ENCODE data around the gene EXOC1. TPM values are rescaled to one million over a fixed set of nuclear protein-coding genes. Genes with fewer than 3 reads are reported as not detected.

Gene EXOC1
- total RNA-seq, 1 donor from 2014 or later, result 27.3 TPM

DNA sequence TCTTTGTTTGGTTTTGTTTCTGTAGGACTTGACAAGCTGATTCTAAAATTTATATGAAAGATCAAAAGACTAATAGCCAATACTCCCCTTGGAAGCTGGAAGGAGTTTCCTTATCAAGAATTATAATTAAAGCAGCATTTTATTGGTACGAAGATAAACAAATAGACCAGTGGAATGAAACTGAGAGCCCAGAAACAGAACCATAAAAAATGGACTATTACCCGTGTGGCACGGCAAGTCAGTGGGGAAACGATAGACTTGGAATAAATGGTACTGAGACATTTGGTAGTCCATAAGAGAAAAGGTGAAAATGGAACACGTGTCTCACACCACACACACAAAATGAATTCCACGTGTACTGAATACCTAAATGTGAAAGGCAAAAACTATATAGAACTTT is 52.9 kb downstream of the EXOC1 start:
- peaks cover 6% of the 10 kb centered on the region for H3K36me3 Mint-ChIP-seq (ENCODE audit: low read depth)
- H3K4me3 Mint-ChIP-seq, result no peak overlapping the region
- H3K4me1 Mint-ChIP-seq, result no peaks in the 10 kb centered on the region
- DNase-seq (ENCODE audit: low read depth, low spot score), result no peak
- H3K27ac Mint-ChIP-seq (ENCODE audit: unreplicated experiment), result no peak overlapping the region
- H3K27me3 Mint-ChIP-seq (ENCODE audit: low read depth), result no peaks in the 10 kb centered on the region
- TF ChIP-seq, protein P1, sequence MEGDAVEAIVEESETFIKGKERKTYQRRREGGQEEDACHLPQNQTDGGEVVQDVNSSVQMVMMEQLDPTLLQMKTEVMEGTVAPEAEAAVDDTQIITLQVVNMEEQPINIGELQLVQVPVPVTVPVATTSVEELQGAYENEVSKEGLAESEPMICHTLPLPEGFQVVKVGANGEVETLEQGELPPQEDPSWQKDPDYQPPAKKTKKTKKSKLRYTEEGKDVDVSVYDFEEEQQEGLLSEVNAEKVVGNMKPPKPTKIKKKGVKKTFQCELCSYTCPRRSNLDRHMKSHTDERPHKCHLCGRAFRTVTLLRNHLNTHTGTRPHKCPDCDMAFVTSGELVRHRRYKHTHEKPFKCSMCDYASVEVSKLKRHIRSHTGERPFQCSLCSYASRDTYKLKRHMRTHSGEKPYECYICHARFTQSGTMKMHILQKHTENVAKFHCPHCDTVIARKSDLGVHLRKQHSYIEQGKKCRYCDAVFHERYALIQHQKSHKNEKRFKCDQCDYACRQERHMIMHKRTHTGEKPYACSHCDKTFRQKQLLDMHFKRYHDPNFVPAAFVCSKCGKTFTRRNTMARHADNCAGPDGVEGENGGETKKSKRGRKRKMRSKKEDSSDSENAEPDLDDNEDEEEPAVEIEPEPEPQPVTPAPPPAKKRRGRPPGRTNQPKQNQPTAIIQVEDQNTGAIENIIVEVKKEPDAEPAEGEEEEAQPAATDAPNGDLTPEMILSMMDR (conservative IDR thresholded peaks at IDR 0.05), result no peak
- H3K9me3 Mint-ChIP-seq, result peaks cover 2% of the 10 kb centered on the region

DNA sequence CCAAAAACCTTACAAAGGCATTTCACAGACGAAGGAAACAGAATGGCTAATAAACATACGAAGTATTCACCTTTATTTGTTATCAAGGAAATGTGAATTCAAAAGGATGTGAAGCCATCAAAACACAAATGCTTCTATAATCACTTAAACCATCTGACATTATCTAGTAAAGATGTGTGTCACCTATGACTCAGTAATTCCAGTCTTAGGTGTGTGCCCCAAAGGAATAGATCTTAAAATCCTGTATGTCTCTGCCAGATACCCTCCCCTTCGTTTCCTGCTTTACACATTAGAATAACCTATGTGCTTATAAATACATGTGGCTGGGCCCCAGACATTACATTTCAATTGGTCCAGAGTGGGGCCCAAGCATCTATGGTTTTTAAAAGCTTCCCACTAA is 53.5 kb downstream of the EXOC1 start:
- TF ChIP-seq, protein P1 (conservative IDR thresholded peaks at IDR 0.05), result no peak
- Mint-ChIP-seq H3K4me1 (no peaks in the 10 kb centered on the region), H3K36me3 (ENCODE audit: low read depth) (peaks cover 6% of the 10 kb centered on the region), H3K9me3 (peaks cover 2% of the 10 kb centered on the region), H3K4me3 (no peak overlapping the region), H3K27ac (ENCODE audit: unreplicated experiment) (no peak overlapping the region), H3K27me3 (ENCODE audit: low read depth) (no peaks in the 10 kb centered on the region)
- no peak for DNase-seq (ENCODE audit: low read depth, low spot score)

DNA sequence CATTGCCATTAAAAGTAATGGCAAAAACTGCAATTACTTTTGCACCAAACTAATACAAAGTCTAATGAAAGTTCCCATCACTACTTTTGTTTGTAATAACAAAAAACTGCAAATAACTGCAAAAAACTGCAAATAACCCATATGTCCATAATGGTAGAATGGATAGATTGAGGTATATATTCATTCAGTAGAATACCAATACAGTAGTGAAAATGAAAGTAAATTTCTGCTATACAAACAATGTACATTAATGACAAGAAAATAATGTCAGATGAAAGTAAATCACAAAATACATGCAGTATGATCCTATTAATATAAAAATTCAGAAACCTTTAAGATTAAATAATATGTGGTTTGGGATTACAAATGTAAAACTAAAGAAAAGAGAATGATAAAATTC is 54.0 kb downstream of the EXOC1 start:
- no peak overlapping the region for H3K27ac Mint-ChIP-seq (ENCODE audit: unreplicated experiment)
- TF ChIP-seq, protein P1 (conservative IDR thresholded peaks at IDR 0.05), result no peak
- H3K27me3 Mint-ChIP-seq (ENCODE audit: low read depth), result no peaks in the 10 kb centered on the region
- no peak overlapping the region for H3K4me3 Mint-ChIP-seq
- DNase-seq (ENCODE audit: low read depth, low spot score), result no peak
- no peaks in the 10 kb centered on the region for H3K4me1 Mint-ChIP-seq
- H3K36me3 Mint-ChIP-seq (ENCODE audit: low read depth), result peaks cover 3% of the 10 kb centered on the region
- peaks cover 2% of the 10 kb centered on the region for H3K9me3 Mint-ChIP-seq

DNA sequence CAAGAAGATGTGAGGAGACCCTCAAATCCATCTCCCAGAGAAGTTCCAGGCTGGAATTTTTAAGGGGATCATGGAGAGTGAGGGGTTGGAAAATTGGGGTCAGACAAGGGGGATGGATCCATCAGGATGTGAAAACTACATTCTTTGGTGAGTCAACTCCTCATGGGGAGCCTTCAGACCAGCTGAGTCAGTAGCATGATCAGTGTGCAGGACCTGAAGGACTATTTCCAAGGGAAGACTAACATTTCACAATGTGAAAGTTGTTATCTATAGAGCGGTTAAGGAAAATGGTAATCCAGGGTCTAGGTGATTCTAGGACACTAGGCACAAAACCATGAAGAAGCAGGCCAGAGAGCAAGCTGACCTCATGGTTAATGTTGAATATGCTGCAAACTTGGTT is 56.7 kb downstream of the EXOC1 start:
- H3K36me3 Mint-ChIP-seq (ENCODE audit: low read depth), result no peaks in the 10 kb centered on the region
- H3K27ac Mint-ChIP-seq (ENCODE audit: unreplicated experiment), result no peak overlapping the region
- no peak for DNase-seq (ENCODE audit: low read depth, low spot score)
- H3K4me3 Mint-ChIP-seq, result no peak overlapping the region
- H3K27me3 Mint-ChIP-seq (ENCODE audit: low read depth), result no peaks in the 10 kb centered on the region
- H3K9me3 Mint-ChIP-seq, result peaks cover 2% of the 10 kb centered on the region
- H3K4me1 Mint-ChIP-seq, result no peaks in the 10 kb centered on the region
- TF ChIP-seq, protein P1 (conservative IDR thresholded peaks at IDR 0.05), result no peak

DNA sequence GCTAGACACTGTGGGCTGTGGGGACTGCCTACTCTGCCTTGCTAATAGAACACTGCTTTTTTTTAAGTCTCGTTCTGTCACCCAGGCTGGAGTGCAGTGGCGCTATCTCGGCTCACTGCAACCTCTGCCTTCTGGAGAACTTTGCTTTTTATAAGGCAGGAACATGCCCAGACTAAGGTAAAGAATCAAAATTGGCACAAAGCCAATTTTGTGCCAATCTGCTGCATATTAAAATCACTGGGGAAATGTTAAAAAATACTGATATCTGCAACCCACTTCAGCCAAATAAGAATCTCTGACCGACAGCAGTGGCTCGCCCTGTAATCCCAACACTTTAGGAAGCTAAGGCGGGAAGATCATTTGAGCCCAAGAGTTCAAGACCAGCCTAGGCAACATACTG is 58.8 kb downstream of the EXOC1 start:
- Mint-ChIP-seq H3K9me3 (peaks cover 2% of the 10 kb centered on the region), H3K4me1 (no peaks in the 10 kb centered on the region), H3K4me3 (no peak overlapping the region), H3K36me3 (ENCODE audit: low read depth) (no peaks in the 10 kb centered on the region), H3K27me3 (ENCODE audit: low read depth) (no peaks in the 10 kb centered on the region), H3K27ac (ENCODE audit: unreplicated experiment) (no peak overlapping the region)
- no peak for DNase-seq (ENCODE audit: low read depth, low spot score)
- TF ChIP-seq, protein P1 (conservative IDR thresholded peaks at IDR 0.05), result no peak

DNA sequence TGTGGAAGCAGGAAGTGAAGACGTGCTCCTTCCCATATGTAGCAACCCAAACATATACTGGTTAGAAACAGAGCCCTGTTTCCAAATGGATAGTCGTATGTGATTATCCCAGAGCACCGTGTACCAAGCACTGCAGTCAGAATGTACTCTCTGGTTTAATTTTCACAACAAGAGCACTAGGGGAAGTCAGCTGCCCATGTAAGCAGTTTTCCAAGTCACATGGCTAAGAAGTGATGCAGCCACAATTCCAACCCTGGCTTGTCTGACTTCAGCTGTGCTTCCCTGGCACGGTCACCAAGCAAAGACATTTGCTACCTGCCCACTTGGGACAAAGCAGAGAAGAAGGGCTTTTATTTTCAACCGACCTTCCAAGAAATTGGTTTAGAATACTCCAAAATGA is 67.1 kb downstream of the EXOC1 start:
- TF ChIP-seq, protein P1 (conservative IDR thresholded peaks at IDR 0.05), result no peak
- H3K27me3 Mint-ChIP-seq (ENCODE audit: low read depth), result no peaks in the 10 kb centered on the region
- H3K4me1 Mint-ChIP-seq, result no peaks in the 10 kb centered on the region
- H3K36me3 Mint-ChIP-seq (ENCODE audit: low read depth), result no peaks in the 10 kb centered on the region
- DNase-seq (ENCODE audit: low read depth, low spot score), result no peak
- peaks cover 2% of the 10 kb centered on the region for H3K9me3 Mint-ChIP-seq
- H3K4me3 Mint-ChIP-seq, result no peak overlapping the region
- H3K27ac Mint-ChIP-seq (ENCODE audit: unreplicated experiment), result no peak overlapping the region

Measured in neural crest cell (in vitro differentiated cells).